SIG-M5 treated with dmso at 0.1 percent for 504 hours (cell line): ENCODE results near the gene EZH1.
A peak's percentile ranks its signal among the peaks of the same experiment; 100 is the strongest.

Experiments used
- DNase-seq: peaks from one replicate; lab custom pipeline; 2025; ENCODE audit not compliant: unreplicated experiment; lab: John Stamatoyannopoulos, UW

The EZH1 gene

GRCh38 chr17:42744806-42745617 is at the start of gene EZH1:
TSS of gene EZH1 (minus strand) at chr17:42745040. CDS start at chr17:42728941, 16,099 bp downstream.
- DNase-seq = peak; percentile 85

GRCh38 chr17:42792545-42792944 is 47.7 kb upstream of the EZH1 start:
- DNase-seq = no peak

- no peak for DNase-seq
Measured at GRCh38 chr17:42791948-42792347, 47.1 kb upstream of the EZH1 start.

GRCh38 chr17:42787266-42787665 is 42.4 kb upstream of the EZH1 start:
- no peak for DNase-seq

- DNase-seq = no peak
Measured at GRCh38 chr17:42784811-42785592, 40.2 kb upstream of the EZH1 start.

- peak; percentile 22 for DNase-seq
Measured at GRCh38 chr17:42784409-42784808, 39.6 kb upstream of the EZH1 start.

GRCh38 chr17:42783791-42784138 is 38.9 kb upstream of the EZH1 start:
- no peak for DNase-seq

- no peak for DNase-seq
Measured at GRCh38 chr17:42783062-42783790, 38.4 kb upstream of the EZH1 start.

- DNase-seq = no peak
Measured at GRCh38 chr17:42782166-42783061, 37.6 kb upstream of the EZH1 start.

- no peak for DNase-seq
Measured at GRCh38 chr17:42781639-42782165, 36.9 kb upstream of the EZH1 start.

- DNase-seq = no peak
Measured at GRCh38 chr17:42780851-42781638, 36.2 kb upstream of the EZH1 start.

- no peak for DNase-seq
Measured at GRCh38 chr17:42779936-42780850, 35.4 kb upstream of the EZH1 start, which contains the start of gene WNK4. TSS of gene WNK4 (plus strand) at chr17:42780610. CDS start at chr17:42780699, 89 bp downstream.

GRCh38 chr17:42779304-42779935 is 34.6 kb upstream of the EZH1 start:
- no peak for DNase-seq

GRCh38 chr17:42778570-42778969 is 33.7 kb upstream of the EZH1 start:
- DNase-seq = no peak

- DNase-seq = peak; percentile 88
Measured at GRCh38 chr17:42775534-42776098, 30.8 kb upstream of the EZH1 start.

- DNase-seq = no peak
Measured at GRCh38 chr17:42774066-42774745, 29.4 kb upstream of the EZH1 start.
